ENCODE results near the gene ANKRD36B. TPM values are rescaled to one million over a fixed set of nuclear protein-coding genes. Genes with fewer than 3 reads are reported as not detected.
"Not testable (repeated sequence)": the region's sequence is repeated elsewhere in the genome, so short reads cannot be mapped to it uniquely, and the experiment has no call there.

The ANKRD36B gene
- 10 to 100 TPM; 36.9 to 57.1 TPM for total RNA-seq

DNA sequence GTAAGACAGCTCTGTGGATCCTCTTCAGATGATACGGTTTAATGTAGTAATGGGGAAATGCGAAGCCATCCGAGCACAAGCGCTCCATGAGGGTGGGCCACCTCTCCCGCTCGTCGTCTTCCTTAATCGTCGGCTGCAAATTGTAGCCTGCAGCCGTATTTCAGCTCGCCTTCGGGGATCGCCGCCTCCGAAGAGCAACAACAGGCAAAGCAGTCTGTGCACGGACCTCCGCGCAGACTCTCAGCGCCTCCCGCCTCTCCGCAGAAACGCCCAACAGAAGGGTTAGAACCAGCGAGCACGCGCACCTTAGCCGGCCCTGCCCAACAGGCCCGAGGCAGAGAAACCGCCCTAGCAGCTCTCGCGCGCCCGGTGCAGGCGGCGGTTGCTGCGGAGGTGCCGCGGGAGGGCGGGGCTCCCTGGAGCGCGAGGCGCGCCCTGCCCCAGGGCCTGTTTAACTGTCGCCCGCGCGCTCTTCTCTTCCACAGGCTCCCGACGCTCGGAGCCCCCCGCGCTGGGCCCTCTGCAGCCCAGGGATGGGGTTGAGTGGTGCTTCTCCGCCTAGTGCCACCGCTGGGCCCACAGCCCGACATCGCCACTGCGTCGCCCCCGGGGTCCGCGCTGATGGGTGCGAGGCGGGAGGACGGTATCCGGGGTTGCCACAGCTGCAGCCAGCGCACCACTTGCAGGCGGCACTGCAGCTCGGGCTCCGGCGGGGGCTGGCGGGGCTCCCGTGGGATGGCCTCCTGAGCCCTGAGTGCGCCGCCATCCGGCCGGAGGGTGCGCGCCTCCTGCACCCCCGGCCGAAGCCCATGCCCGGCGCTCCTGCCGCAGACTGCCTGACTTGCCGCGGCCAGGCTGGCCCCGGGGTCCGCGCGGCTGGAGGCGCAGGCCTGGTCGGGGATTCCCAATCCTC lies at the start of gene ANKRD36B:
Gene ANKRD36B, minus strand, starts transcription at position 280 of the 913 bp plus-strand sequence. Its CDS starts 192 bp downstream, at position 88.
- intact Hi-C loops (cut with DNase I): loop anchor here (10.0 kb wide), 1 partner anchor 105 kb away; no protein-coding TSS in a partner anchor
- not testable (repeated sequence) for H3K27me3 ChIP-seq; H3K4me1 ChIP-seq; H3K9me3 ChIP-seq; H3K36me3 ChIP-seq (replicated peaks in 1 of 2; ENCODE audit: insufficient read depth in 1 of 2, low read depth in 2 of 2)
- peak within 1 kb of the TSS; percentile 85 to 98 (median 93) for H3K27ac ChIP-seq
- TF ChIP-seq POLR2A (IDR thresholded peaks at IDR 0.05): peak in 2 of 3 donors; percentile 74 to 77
- H3K4me3 ChIP-seq: peak within 1 kb of the TSS; percentile 48
- 0 to 2% methylated on average over 7 to 39 of the region's 90 CpGs for WGBS, 2 donors
- peak; percentile 71 for ATAC-seq
- DNase-seq: peak; percentile 71 to 88 (median 85)

DNA sequence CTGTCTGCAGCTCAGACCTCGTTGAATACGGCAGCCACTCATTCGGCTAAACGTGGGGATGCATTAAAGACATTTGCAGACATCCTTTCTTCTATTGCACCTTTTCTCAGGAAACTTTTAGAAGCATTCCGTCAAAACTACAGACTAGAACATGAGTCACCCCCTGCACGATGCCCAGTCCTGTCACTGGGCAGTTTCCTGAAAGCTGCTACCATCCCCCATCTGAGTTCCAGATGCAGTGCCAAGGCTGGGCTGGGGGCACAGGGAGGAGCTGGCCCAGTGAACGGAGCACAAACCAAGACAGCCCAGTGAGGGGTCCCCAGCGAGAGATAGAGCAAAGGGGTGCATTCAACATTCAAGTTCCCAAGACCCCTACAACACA lies 36.4 kb upstream of the ANKRD36B start:
- DNase-seq; H3K4me1 ChIP-seq; intact Hi-C loops (cut with DNase I); H3K27ac ChIP-seq; ATAC-seq; H3K9me3 ChIP-seq; H3K27me3 ChIP-seq; H3K4me3 ChIP-seq; H3K36me3 ChIP-seq (replicated peaks in 1 of 2; ENCODE audit: insufficient read depth in 1 of 2, low read depth in 2 of 2): not testable (repeated sequence)
- WGBS, 2 donors: 68 to 81% methylated on average over 8 of the region's 8 CpGs

DNA sequence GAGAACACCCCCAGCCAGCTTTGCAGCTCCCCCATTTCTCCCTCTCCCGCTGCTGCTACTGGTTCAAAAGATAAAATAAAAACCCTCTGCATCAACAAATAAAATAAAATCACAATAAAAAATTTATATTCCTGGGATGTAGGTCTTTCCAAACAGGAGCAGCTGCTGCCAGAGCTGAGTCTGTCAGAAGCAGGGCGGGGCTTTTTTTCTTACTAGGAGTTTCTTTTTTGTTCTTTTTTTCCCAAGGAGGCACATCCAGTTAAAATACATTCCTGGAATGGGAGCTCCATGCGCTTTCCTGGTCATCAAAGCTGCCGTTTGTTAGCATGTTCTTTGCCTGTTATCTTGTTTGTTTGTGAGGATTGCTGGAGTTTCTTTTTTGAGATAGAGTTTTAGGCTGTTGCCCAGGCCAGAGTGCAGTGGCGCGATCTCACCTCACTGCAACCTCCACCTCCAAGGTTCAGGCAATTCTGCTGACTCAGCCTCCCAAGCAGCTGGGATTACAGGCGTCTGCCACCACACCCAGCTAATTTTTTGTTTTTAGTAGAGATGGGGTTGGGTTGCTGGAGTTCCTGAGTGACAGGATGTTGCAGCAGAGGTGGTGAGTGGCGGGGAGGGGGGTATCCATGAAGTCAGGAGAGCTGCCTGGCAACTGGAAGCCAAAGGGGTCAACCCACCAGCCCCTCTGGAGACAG lies 35.8 kb upstream of the ANKRD36B start:
- ATAC-seq; H3K4me1 ChIP-seq; H3K27ac ChIP-seq; intact Hi-C loops (cut with DNase I); H3K36me3 ChIP-seq (replicated peaks in 1 of 2; ENCODE audit: insufficient read depth in 1 of 2, low read depth in 2 of 2); H3K9me3 ChIP-seq; DNase-seq; H3K27me3 ChIP-seq; H3K4me3 ChIP-seq: not testable (repeated sequence)
- WGBS, 2 donors: 37 to 75% methylated on average over 2 of the region's 8 CpGs

DNA sequence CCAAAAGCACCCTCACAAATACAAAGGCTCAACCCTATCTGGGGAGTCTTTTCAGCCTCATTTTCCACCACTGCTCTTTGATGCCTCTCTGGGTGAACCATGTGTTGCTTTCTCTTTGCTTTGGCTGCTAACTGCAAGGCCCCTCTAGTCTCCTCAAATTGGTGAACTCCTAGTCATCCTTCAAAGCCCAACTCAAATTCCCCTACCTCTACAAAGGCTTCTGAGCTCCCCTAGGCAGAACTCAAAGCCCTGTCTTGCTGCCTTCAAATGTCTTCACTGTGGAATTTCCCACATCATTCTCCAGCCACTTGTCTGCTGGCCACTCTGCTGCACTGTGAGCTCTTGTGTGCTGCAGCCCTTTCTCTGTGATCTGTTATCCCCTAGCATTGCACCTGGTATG lies 33.3 kb upstream of the ANKRD36B start:
- H3K4me3 ChIP-seq; H3K27ac ChIP-seq; intact Hi-C loops (cut with DNase I); DNase-seq; H3K9me3 ChIP-seq; H3K27me3 ChIP-seq; H3K4me1 ChIP-seq; H3K36me3 ChIP-seq (replicated peaks in 1 of 2; ENCODE audit: insufficient read depth in 1 of 2, low read depth in 2 of 2); ATAC-seq: not testable (repeated sequence)

DNA sequence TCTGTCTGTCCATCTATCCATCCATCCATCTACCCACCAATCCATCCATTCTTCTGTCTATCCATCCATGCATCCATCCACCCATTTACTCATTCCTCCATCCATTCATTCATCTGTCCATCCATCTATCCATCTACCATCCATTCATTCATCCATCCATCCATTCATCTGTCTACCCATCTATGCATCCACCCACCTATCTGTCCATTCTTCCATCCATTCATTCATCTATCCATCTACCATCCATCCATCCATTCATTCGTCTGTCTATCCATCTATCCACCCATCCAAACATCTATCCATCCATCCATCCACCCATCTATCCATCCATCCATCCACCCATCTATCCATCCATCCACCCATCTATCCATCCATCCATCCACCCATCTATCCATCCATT lies 30.8 kb upstream of the ANKRD36B start:
- H3K27me3 ChIP-seq; intact Hi-C loops (cut with DNase I); H3K4me1 ChIP-seq; H3K4me3 ChIP-seq; H3K27ac ChIP-seq; H3K36me3 ChIP-seq (replicated peaks in 1 of 2; ENCODE audit: insufficient read depth in 1 of 2, low read depth in 2 of 2); DNase-seq; H3K9me3 ChIP-seq; ATAC-seq: not testable (repeated sequence)
- WGBS, 2 donors: 92% methylated on average over 1 of the region's 1 CpG; no CpG with 5 or more reads in 1 of the 2 donors

DNA sequence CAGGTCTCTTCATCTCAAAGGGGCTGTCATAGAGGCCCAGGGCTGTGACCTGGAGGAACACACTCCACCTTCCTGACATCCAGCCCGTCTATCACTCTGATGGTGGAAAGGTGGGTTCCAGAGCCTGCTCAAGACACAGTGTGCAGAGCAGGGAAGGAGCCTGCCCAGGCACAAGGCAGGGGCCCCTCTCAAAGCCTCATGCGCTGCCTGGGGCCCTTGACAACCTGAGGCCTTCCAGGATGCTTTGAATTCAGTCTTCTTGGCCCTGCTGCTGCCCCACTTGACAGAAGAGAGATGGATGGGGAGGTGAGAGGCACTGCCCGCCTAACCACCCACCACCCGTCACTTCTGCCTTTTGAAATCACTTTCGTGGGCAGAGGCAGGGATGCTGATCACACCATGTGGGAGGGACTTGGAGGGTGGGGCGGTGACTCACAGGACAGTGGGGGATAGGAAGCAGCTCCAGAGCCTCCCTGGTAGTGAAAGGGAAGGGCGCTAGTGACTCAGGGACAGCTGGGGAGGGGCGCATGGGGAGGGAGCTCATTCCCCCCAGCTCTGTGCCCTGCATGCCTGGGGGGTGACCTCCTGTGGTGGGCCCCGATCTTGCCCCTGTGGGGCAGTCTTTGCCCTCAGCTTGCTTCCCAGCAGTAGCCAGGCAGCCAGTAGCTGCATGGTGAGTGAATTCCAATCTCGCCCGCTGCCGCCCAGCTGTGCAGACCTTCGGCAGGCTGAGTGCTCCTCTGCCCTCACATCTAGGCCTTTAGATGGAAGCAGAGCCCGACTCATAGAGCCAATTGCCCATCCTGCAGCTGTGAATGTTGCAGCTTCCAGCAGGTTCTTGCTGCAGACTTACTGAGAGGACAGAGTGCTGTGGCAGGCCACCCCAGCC lies 29.5 kb upstream of the ANKRD36B start:
- H3K9me3 ChIP-seq; ATAC-seq; H3K27me3 ChIP-seq; H3K27ac ChIP-seq; H3K36me3 ChIP-seq (replicated peaks in 1 of 2; ENCODE audit: insufficient read depth in 1 of 2, low read depth in 2 of 2); DNase-seq; H3K4me3 ChIP-seq; intact Hi-C loops (cut with DNase I); H3K4me1 ChIP-seq: not testable (repeated sequence)
- no CpG with 5 or more reads among the region's 14 CpGs for WGBS, 2 donors

DNA sequence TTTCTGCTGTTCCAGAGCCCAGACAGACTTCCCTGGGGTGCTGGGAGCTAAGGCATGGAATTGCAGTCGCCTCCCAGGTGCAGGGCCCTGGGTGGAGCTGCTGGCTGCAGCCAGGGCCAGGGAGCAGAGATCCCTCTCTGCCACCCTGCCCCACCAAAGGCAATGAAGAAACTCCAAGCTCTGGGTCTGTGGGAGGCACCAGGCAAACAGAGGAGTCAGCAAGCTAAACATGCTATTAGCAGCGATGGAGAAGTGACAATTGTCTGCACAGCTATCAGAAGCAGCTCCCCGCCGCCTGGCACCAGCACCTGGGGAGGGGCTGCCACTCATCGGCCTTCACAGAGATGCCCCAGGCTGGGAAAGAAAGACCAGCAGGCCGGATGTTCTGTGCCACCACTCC lies 28.2 kb upstream of the ANKRD36B start:
- no peak for TF ChIP-seq POLR2A (IDR thresholded peaks at IDR 0.05)
- TF ChIP-seq, protein P1, sequence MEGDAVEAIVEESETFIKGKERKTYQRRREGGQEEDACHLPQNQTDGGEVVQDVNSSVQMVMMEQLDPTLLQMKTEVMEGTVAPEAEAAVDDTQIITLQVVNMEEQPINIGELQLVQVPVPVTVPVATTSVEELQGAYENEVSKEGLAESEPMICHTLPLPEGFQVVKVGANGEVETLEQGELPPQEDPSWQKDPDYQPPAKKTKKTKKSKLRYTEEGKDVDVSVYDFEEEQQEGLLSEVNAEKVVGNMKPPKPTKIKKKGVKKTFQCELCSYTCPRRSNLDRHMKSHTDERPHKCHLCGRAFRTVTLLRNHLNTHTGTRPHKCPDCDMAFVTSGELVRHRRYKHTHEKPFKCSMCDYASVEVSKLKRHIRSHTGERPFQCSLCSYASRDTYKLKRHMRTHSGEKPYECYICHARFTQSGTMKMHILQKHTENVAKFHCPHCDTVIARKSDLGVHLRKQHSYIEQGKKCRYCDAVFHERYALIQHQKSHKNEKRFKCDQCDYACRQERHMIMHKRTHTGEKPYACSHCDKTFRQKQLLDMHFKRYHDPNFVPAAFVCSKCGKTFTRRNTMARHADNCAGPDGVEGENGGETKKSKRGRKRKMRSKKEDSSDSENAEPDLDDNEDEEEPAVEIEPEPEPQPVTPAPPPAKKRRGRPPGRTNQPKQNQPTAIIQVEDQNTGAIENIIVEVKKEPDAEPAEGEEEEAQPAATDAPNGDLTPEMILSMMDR (IDR thresholded peaks at IDR 0.05): no peak
- H3K9me3 ChIP-seq: no peaks in the 10 kb centered on the region
- no peak overlapping the region for H3K27ac ChIP-seq
- no peaks in the 10 kb centered on the region for H3K4me1 ChIP-seq
- ATAC-seq (no peak), DNase-seq (no peak)
- no peaks in the 10 kb centered on the region for H3K36me3 ChIP-seq (replicated peaks in 1 of 2; ENCODE audit: insufficient read depth in 1 of 2, low read depth in 2 of 2)
- no peaks in the 10 kb centered on the region for H3K27me3 ChIP-seq
- intact Hi-C loops (cut with DNase I): no loop called here
- H3K4me3 ChIP-seq: no peak overlapping the region
- 84% methylated on average over 5 of the region's 6 CpGs; no CpG with 5 or more reads in 1 of the 2 donors for WGBS, 2 donors

DNA sequence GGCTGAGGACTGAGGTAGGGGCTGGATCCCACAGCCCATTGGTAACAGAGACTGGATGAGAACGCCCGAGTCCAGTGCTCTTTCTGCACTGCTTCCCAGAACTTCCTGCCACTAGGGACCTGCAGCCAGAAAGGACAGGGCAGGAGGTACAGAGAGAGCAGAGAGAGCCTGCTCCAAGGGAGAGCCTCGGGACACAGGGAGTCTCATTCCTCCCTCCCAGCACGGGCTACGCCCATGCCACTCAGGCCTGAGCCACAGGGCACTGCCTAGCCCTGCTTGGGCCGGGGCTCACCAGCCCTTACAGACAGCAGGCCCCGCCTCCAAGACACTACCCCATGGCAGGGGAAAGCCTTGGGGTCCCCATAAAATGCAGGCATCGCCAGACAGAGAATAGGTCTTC lies 26.1 kb upstream of the ANKRD36B start:
- H3K27me3 ChIP-seq; H3K4me3 ChIP-seq; H3K9me3 ChIP-seq; DNase-seq; intact Hi-C loops (cut with DNase I); H3K27ac ChIP-seq; H3K4me1 ChIP-seq; H3K36me3 ChIP-seq (replicated peaks in 1 of 2; ENCODE audit: insufficient read depth in 1 of 2, low read depth in 2 of 2); ATAC-seq: not testable (repeated sequence)
- WGBS, 2 donors: 40% methylated on average over 1 of the region's 8 CpGs; no CpG with 5 or more reads in 1 of the 2 donors

DNA sequence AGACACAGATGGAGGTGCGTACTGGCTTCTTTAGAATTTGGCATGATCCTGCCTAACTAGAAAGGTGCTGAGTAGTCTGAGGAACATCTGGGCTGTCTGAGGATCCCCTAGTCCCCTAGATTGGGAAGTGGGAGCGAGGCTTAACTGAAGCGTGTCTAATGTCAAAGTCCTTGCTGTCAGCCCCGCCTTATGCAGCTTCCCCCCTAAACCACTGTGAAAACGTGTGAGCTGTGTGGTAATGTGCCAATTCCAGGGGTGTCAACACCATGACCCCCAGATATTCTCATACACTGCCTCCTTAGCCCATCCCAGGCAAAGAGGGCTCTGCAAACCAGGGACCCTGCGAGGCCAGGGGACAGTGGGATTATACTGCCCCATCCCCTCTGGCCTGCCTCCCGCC lies 22.2 kb upstream of the ANKRD36B start:
- H3K9me3 ChIP-seq; H3K4me1 ChIP-seq; H3K36me3 ChIP-seq (replicated peaks in 1 of 2; ENCODE audit: insufficient read depth in 1 of 2, low read depth in 2 of 2); intact Hi-C loops (cut with DNase I); H3K27ac ChIP-seq; ATAC-seq; H3K27me3 ChIP-seq; H3K4me3 ChIP-seq; DNase-seq: not testable (repeated sequence)
- WGBS, 2 donors: no CpG with 5 or more reads among the region's 7 CpGs

DNA sequence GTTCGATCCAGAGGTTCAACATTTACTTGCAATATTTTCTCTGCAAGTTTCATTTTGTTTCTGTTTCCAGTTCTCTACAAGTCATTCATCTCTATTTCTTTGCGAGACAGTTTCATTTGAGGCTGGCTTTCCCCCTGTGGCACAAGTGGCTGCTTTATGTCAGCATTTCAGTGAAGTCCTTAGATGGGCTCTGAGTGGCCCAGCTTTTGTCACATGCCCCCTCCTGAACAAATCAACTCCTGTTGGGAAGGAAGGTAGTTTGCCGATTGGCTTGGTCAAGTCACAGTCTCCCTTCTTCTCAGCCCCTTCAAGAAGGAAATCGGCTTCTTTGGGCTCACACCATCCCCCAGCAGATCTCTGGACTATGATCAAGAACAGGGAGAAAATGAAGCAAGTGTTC lies 19.1 kb upstream of the ANKRD36B start:
- DNase-seq; ATAC-seq; H3K27ac ChIP-seq; H3K4me3 ChIP-seq; intact Hi-C loops (cut with DNase I); H3K36me3 ChIP-seq (replicated peaks in 1 of 2; ENCODE audit: insufficient read depth in 1 of 2, low read depth in 2 of 2); H3K9me3 ChIP-seq; H3K4me1 ChIP-seq; H3K27me3 ChIP-seq: not testable (repeated sequence)
- WGBS, 2 donors: 82% methylated on average over 2 of the region's 4 CpGs
